Naive thymus-derived CD4-positive, alpha-beta T cell (primary cell): ENCODE data around the gene TCF7L2. TPM values are rescaled to one million over a fixed set of nuclear protein-coding genes. Genes with fewer than 3 reads are reported as not detected.
A peak's percentile ranks its signal among the peaks of the same experiment; 100 is the strongest.

Source experiments
- ATAC-seq: fragments of 150-1000 bp; cut with Tn5 transposase; 2 replicates; pipeline ENCODE4 v1.10.0; 2021; ENCODE audit warnings: mild to moderate bottlenecking, moderate library complexity
- CTCF ChIA-PET: fragments of 350-600 bp; sonication (Branson Sonifier 250); formaldehyde crosslinking; loops from one replicate; lab custom pipeline; 2021; ENCODE audit warnings: antibody characterized with exemption; lab: Charles Lee
- POLR2A ChIA-PET: fragments of 350-600 bp; sonication (Branson Sonifier 250); formaldehyde crosslinking; loops from one replicate; lab custom pipeline; 2021; ENCODE audit warnings: antibody characterized with exemption, inconsistent platforms; lab: Charles Lee
- DNase-seq, 9 donors: peaks; one replicate each; pipeline versions ENCODE4 v3.0.0 to v3.0.0-alpha.2; 2020 to 2022; ENCODE audit warnings: mixed read lengths in 1 of 9
- H3K27ac ChIP-seq: one replicate; pipeline ENCODE4 v1.7.0; 2013; ENCODE audit warnings: mild to moderate bottlenecking, low read depth, low read length, moderate library complexity
- H3K27me3 ChIP-seq, 2 donors: one replicate each; pipeline ENCODE4 v1.7.0; 2013; ENCODE audit warnings: low read length in 2 of 2, mild to moderate bottlenecking in 2 of 2, moderate library complexity in 2 of 2; ENCODE audit not compliant: control insufficient read depth in 2 of 2, insufficient read depth in 2 of 2
- H3K36me3 ChIP-seq, 3 experiments: 1 replicate in 2 of 3; 2 replicates in 1 of 3; pipeline ENCODE4 v1.7.0; 2013; ENCODE audit warnings: low read length in 3 of 3, mild to moderate bottlenecking in 3 of 3, moderate library complexity in 1 of 3; ENCODE audit not compliant: insufficient read depth in 3 of 3, control insufficient read depth in 2 of 3
- H3K4me1 ChIP-seq, 2 donors: one replicate each; pipeline ENCODE4 v1.7.0; 2013; ENCODE audit warnings: low read length in 2 of 2, mild to moderate bottlenecking in 2 of 2, moderate library complexity in 1 of 2; ENCODE audit not compliant: control insufficient read depth in 2 of 2, insufficient read depth in 2 of 2
- H3K4me3 ChIP-seq: 2 replicates; pipeline ENCODE4 v1.7.0; 2013; ENCODE audit warnings: mild to moderate bottlenecking, low read length
- H3K9me3 ChIP-seq, 3 experiments: 1 replicate in 2 of 3; 2 replicates in 1 of 3; pipeline ENCODE4 v1.7.0; 2013; ENCODE audit warnings: low read length in 3 of 3; ENCODE audit not compliant: control insufficient read depth in 2 of 3
- H3K27ac Mint-ChIP-seq, 9 donors: one replicate each; pipeline ENCODE4 v1.8.0; 2020 to 2022; ENCODE audit warnings: mixed read lengths in 9 of 9, mild to moderate bottlenecking in 8 of 9, moderate library complexity in 5 of 9, inconsistent platforms in 2 of 9
- H3K27me3 Mint-ChIP-seq, 5 donors: one replicate each; pipeline ENCODE4 v1.8.0; 2021 to 2022; ENCODE audit warnings: mixed read lengths in 5 of 5, mild to moderate bottlenecking in 1 of 5
- H3K36me3 Mint-ChIP-seq, 5 donors: one replicate each; pipeline ENCODE4 v1.8.0; 2020 to 2022; ENCODE audit warnings: mixed read lengths in 5 of 5, mild to moderate bottlenecking in 3 of 5, inconsistent platforms in 1 of 5
- H3K4me1 Mint-ChIP-seq, 7 donors: one replicate each; pipeline ENCODE4 v1.8.0; 2020 to 2022; ENCODE audit warnings: mixed read lengths in 7 of 7, mild to moderate bottlenecking in 3 of 7, inconsistent platforms in 1 of 7
- H3K4me3 Mint-ChIP-seq, 10 donors: one replicate each; pipeline ENCODE4 v1.8.0; 2020 to 2022; ENCODE audit warnings: mild to moderate bottlenecking in 10 of 10, mixed read lengths in 10 of 10, moderate library complexity in 6 of 10, inconsistent platforms in 2 of 10
- H3K9me3 Mint-ChIP-seq, 11 donors: one replicate each; pipeline ENCODE4 v1.8.0; 2020 to 2022; ENCODE audit warnings: mixed read lengths in 11 of 11, mild to moderate bottlenecking in 4 of 11, inconsistent platforms in 1 of 11, moderate library complexity in 1 of 11
- intact Hi-C, 2 donors: fragments of 100-400 bp; cut with micrococcal nuclease; formaldehyde crosslinking; loops; one replicate each; pipeline ENCODE4 v1.15.1; 2023
- polyA plus RNA-seq, 2 donors: library from polyadenylated mRNA; unstranded; fragments of 300-500 nt; fragmentation: Illumina TruSeq; gene quantifications; one replicate each; pipeline ENCODE4 v1.2.3, GENCODE V29; 2021
- total RNA-seq, 6 experiments: library from RNA in 5 of 6; stranded (reverse) in 5 of 6; gene quantifications; 1 replicate in 5 of 6; 2 replicates in 1 of 6; pipeline ENCODE4 v1.2.3 and lab custom pipeline; 2021 to 2026

TCF7L2 gene
- total and polyA plus RNA-seq, 7 experiments from 2014 or later: 0.39 to 31.4 (median 3.1) TPM

GRCh38 chr10:113175756-113176651, 226.0 kb downstream of the TCF7L2 start:
- peaks cover 0 to under 1% (median 0%) of the 10 kb centered on the region in 5 donors for H3K27me3 Mint-ChIP-seq
- no peak overlapping the region for H3K4me3 ChIP-seq
- ChIA-PET POLR2A (no interaction called here), CTCF (no interaction called here)
- no peak overlapping the region for H3K27ac ChIP-seq
- H3K4me1 ChIP-seq: no peaks in the 10 kb centered on the region
- H3K4me1 Mint-ChIP-seq: peaks cover 0 to 2% (median 0%) of the 10 kb centered on the region in 7 donors
- DNase-seq (no peak), ATAC-seq (no peak)
- no peak overlapping the region for H3K27ac Mint-ChIP-seq
- H3K9me3 Mint-ChIP-seq: no peaks in the 10 kb centered on the region
- intact Hi-C loops: no loop called here
- no peak overlapping the region for H3K4me3 Mint-ChIP-seq
- no peaks in the 10 kb centered on the region for H3K36me3 ChIP-seq
- no peaks in the 10 kb centered on the region for H3K36me3 Mint-ChIP-seq
- no peaks in the 10 kb centered on the region for H3K27me3 ChIP-seq
- no peaks in the 10 kb centered on the region for H3K9me3 ChIP-seq

- H3K9me3 Mint-ChIP-seq: no peaks in the 10 kb centered on the region
- POLR2A ChIA-PET: no interaction called here
- no peak for DNase-seq
- Histone ChIP-seq H3K27ac (no peak overlapping the region), H3K4me3 (no peak overlapping the region), H3K9me3 (no peaks in the 10 kb centered on the region), H3K36me3 (no peaks in the 10 kb centered on the region), H3K27me3 (no peaks in the 10 kb centered on the region), H3K4me1 (no peaks in the 10 kb centered on the region)
- H3K4me1 Mint-ChIP-seq: peaks cover 0 to 2% (median 0%) of the 10 kb centered on the region in 7 donors
- H3K36me3 Mint-ChIP-seq: no peaks in the 10 kb centered on the region
- H3K4me3 Mint-ChIP-seq: no peak overlapping the region
- H3K27me3 Mint-ChIP-seq: no peaks in the 10 kb centered on the region
- intact Hi-C loops: no loop called here
- CTCF ChIA-PET: no interaction called here
- ATAC-seq: no peak
- no peak overlapping the region for H3K27ac Mint-ChIP-seq
Observed at GRCh38 chr10:113176652-113177155, 226.7 kb downstream of the TCF7L2 start.

GRCh38 chr10:113177156-113177935, 227.3 kb downstream of the TCF7L2 start:
- Histone ChIP-seq H3K27me3 (no peaks in the 10 kb centered on the region), H3K9me3 (no peaks in the 10 kb centered on the region), H3K36me3 (no peaks in the 10 kb centered on the region), H3K4me3 (no peak overlapping the region), H3K27ac (no peak overlapping the region), H3K4me1 (no peaks in the 10 kb centered on the region)
- intact Hi-C loops: no loop called here
- Mint-ChIP-seq H3K4me1 (peaks cover 0 to 2% (median 0%) of the 10 kb centered on the region in 7 donors), H3K9me3 (no peaks in the 10 kb centered on the region), H3K36me3 (no peaks in the 10 kb centered on the region), H3K27me3 (no peaks in the 10 kb centered on the region), H3K4me3 (no peak overlapping the region), H3K27ac (peak overlapping the region in 1 of 9 donors; percentile 14)
- POLR2A ChIA-PET: no interaction called here
- CTCF ChIA-PET: no interaction called here
- DNase-seq: no peak
- ATAC-seq: no peak

GRCh38 chr10:113177936-113178335, 227.9 kb downstream of the TCF7L2 start:
- ATAC-seq (no peak), DNase-seq (no peak)
- Mint-ChIP-seq H3K27me3 (no peaks in the 10 kb centered on the region), H3K27ac (peak overlapping the region in 1 of 9 donors; percentile 14), H3K36me3 (no peaks in the 10 kb centered on the region), H3K9me3 (no peaks in the 10 kb centered on the region), H3K4me3 (no peak overlapping the region), H3K4me1 (peaks cover 0 to 2% (median 0%) of the 10 kb centered on the region in 7 donors)
- intact Hi-C loops: no loop called here
- H3K4me1 ChIP-seq: no peaks in the 10 kb centered on the region
- POLR2A ChIA-PET: no interaction called here
- H3K36me3 ChIP-seq: no peaks in the 10 kb centered on the region
- no peaks in the 10 kb centered on the region for H3K9me3 ChIP-seq
- no peak overlapping the region for H3K27ac ChIP-seq
- CTCF ChIA-PET: no interaction called here
- no peaks in the 10 kb centered on the region for H3K27me3 ChIP-seq
- H3K4me3 ChIP-seq: no peak overlapping the region

GRCh38 chr10:113178771-113179170, 228.7 kb downstream of the TCF7L2 start:
- Mint-ChIP-seq H3K27me3 (no peaks in the 10 kb centered on the region), H3K27ac (no peak overlapping the region), H3K36me3 (no peaks in the 10 kb centered on the region), H3K4me3 (no peak overlapping the region), H3K9me3 (no peaks in the 10 kb centered on the region), H3K4me1 (peaks cover 0 to 2% (median 0%) of the 10 kb centered on the region in 7 donors)
- ChIA-PET POLR2A (no interaction called here), CTCF (no interaction called here)
- Histone ChIP-seq H3K27me3 (no peaks in the 10 kb centered on the region), H3K4me1 (no peaks in the 10 kb centered on the region), H3K27ac (no peak overlapping the region), H3K4me3 (no peak overlapping the region), H3K36me3 (no peaks in the 10 kb centered on the region), H3K9me3 (no peaks in the 10 kb centered on the region)
- no peak for DNase-seq
- ATAC-seq: no peak
- intact Hi-C loops: no loop called here

GRCh38 chr10:113179265-113179664, 229.2 kb downstream of the TCF7L2 start:
- H3K4me3 ChIP-seq: no peak overlapping the region
- Mint-ChIP-seq H3K36me3 (no peaks in the 10 kb centered on the region), H3K27ac (no peak overlapping the region), H3K27me3 (no peaks in the 10 kb centered on the region), H3K9me3 (no peaks in the 10 kb centered on the region), H3K4me1 (peaks cover 0 to 2% (median 0%) of the 10 kb centered on the region in 7 donors), H3K4me3 (no peak overlapping the region)
- no peaks in the 10 kb centered on the region for H3K4me1 ChIP-seq
- DNase-seq (no peak), ATAC-seq (peak; percentile 77)
- no peaks in the 10 kb centered on the region for H3K27me3 ChIP-seq
- ChIA-PET POLR2A (no interaction called here), CTCF (no interaction called here)
- intact Hi-C loops: no loop called here
- no peak overlapping the region for H3K27ac ChIP-seq
- H3K36me3 ChIP-seq: no peaks in the 10 kb centered on the region
- no peaks in the 10 kb centered on the region for H3K9me3 ChIP-seq
